Dedifferentiated amniotic fluid mesenchymal stem cell (primary cell): Measurements from ENCODE around the gene ZBTB16.

Experiments used
- DNase-seq: peaks from one replicate; pipeline ENCODE4 v3.0.0-alpha.2; 2016; ENCODE audit errors: extremely low spot score

The ZBTB16 gene

DNA sequence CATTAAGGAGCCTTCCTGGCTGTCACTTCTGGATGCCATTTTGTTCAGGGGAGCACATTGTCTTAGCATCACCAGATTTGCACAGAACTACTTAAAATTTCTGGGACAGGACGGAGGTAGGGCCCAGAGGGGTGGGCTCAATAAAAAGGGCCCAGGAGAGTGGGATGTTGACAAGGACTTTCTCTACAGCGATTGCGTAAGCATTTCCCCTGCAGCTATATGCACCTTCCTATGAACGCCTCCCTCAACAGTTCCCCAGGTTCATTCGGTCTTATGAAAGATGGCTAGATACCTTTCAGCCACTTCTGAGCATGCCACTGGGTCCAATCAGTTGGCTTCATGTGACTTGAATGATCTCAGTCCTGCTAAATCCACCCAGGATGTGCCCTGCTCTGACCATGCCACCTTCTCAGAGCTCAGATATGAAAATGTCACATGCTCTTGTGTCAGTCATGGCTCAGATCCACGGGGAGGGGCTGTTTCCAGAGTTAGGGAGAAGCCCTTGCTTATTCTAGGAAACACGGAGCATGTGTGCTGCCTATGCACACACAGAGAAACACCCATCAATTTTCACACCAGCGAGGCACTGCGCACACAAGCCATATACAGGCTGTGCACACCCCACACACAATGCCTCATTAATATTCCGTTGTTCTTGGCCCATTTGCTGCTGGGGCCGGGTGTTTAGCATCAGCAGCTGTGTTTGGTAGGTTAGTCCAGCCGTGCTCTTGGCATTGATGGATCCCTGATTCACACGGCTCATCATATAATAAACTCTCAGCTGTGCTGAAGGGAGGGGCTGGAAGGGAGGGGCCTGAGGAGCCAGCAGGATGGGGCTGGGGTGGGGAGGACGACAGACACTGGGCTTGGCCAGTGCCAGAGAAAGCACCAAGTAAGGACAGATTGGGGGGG is 184.2 kb downstream of the ZBTB16 start:
- DNase-seq, result no peak

- no peak for DNase-seq
Observed at GRCh38 chr11:114244726-114245394, 185.3 kb downstream of the ZBTB16 start.

DNA sequence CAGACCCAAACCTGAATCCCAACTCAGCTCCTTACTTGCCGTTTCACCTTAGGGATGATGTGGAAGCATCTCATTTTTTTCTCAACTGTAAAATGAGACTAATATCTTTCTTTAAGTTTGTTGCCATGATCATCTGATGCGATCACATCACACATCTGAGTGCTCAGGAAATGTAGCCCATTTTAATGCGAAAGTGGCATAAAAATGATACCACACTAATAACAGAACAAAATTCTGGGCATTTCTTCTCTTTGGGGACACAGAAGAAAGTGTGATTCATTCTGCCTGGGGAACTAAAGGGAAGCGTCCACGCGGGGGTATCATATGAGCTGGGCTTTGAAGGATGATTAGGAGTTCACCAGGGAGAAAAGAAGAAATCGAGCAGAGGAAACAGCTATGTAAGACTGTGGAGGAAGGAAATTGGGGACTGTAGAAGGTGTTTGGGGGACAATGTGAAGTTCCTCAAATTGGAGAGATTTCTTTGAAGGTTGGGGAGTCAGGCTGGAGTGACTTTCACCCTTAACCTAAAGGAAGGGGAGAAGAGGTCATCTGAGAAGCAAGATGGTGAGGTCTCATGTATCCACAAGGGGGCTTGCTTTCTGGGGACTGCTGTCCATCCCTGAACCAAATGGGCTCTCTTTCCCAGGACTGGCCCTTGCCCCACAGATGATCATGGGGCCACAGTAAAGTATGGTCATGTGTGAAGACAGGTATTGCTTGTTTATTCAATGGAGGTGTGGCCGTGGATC is 187.0 kb downstream of the ZBTB16 start:
- no peak for DNase-seq

GRCh38 chr11:114247070-114247789 is 187.7 kb downstream of the ZBTB16 start:
- DNase-seq, result no peak

DNA sequence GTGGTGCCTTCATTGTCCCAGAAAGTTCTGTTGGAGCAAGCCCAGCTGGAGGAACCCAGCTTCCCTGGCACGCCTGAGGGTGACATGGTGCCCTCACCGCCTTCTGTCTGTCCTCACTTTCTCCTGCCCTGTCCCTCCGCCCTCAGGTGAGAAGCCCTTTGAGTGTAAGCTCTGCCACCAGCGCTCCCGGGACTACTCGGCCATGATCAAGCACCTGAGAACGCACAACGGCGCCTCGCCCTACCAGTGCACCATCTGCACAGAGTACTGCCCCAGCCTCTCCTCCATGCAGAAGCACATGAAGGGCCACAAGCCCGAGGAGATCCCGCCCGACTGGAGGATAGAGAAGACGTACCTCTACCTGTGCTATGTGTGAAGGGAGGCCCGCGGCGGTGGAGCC is 190.7 kb downstream of the ZBTB16 start:
- DNase-seq, result no peak

GRCh38 chr11:114250993-114251814 is 191.7 kb downstream of the ZBTB16 start:
- DNase-seq, result no peak

GRCh38 chr11:114251815-114252337 is 192.4 kb downstream of the ZBTB16 start:
- DNase-seq, result no peak

DNA sequence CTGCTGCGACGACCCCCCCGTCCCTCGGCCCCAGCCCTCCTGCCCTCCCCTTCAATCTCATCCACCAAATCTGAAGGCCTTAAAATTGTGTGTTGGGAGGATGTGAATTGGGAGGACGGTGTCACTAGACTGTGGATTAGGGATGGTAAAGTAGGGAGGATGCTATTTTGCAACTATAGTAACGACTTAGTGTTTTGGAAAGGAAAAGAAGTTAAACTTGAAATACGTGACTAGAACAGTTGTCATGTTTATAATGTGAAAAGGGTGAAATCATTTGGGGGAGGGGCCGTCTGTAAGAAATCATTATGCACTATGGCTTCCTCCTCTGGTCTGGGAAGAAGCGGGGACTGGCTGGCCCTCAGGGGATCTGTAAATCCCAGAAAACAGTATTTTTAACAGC is 193.3 kb downstream of the ZBTB16 start:
- no peak for DNase-seq

DNA sequence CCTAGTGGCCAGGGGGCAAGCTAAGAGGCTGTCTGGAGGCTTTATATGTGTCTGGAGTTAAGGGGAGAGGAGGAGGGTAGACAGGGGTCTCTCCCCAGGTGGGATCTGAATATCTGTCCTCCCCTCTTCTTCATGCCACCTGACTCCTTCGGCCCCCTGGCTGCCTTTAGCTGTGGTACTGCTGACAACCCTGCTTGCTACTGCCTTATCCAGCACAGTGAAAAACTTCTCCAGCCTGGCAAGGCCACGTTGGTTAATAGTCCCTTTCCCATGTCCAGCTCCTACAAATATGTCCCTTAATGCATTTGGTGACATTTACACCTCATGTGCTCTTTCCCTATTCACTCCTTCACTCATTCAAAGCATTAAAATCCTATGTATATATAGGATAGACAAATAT is 194.3 kb downstream of the ZBTB16 start:
- no peak for DNase-seq

DNA sequence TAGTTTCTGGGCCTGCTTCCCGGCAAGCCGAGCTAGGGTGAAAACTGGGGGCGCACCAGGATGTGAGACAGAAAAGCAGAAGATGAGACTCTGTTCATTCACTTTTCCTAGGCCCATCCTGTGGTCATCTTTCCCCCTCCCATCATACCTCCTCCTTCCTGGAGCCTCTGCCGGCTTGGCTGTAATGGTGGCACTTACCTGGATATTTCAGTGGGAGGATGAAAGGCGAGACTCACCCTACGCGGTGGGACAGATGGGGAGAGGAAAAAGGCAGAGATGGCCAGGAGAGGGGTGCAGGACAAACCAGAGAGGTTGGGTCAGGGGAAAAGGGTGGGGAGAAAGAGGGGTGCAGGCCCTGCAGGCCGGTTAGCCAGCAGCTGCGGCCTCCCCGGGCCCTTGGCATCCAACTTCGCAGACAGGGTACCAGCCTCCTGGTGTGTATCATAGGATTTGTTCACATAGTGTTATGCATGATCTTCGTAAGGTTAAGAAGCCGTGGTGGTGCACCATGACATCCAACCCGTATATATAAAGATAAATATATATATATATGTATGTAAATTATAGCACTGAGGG is 195.1 kb downstream of the ZBTB16 start:
- DNase-seq, result no peak

GRCh38 chr11:114255289-114255688 is 195.8 kb downstream of the ZBTB16 start:
- no peak for DNase-seq

GRCh38 chr11:114256176-114256966 is 196.9 kb downstream of the ZBTB16 start:
- DNase-seq, result no peak

DNA sequence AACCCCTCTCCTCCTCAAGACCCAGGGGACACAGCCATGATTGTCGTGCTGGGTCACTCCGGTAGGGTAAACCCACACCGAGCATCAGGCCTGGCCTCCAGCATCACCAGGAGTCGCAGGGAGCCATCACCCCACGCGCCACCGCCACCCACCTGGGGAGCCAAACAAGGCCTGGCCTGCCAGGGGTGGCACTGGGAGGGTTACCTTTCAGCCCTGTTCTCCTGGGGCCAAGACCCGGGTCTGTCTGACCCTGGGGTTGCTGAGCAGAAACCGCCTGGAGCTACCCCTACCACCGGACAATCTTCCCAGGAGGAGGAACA is 197.4 kb downstream of the ZBTB16 start:
- DNase-seq, result no peak

GRCh38 chr11:114257621-114258558 is 198.4 kb downstream of the ZBTB16 start:
- no peak for DNase-seq

- no peak for DNase-seq
Observed at GRCh38 chr11:114258696-114259095, 199.2 kb downstream of the ZBTB16 start.

DNA sequence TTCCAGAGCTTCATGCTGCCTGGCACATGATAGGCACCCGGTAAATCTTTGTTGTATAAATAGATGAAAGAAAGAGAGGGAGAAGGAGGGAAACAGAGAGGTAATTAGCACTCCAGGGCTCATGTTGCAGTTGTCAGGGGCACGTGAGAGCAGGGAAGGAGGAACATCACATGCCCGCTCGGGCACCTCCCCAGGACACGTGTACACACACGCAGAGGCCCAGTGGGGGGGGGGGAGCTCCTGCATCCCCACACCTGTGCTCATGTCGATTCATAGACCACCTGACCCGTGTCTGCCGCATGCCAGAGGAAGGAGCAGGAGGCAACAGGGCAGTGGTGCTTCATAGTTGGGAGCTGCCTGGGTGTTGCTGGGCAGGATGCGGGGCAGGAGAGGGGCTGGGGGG is 199.6 kb downstream of the ZBTB16 start:
- DNase-seq, result no peak

GRCh38 chr11:114259551-114259983 is 200.1 kb downstream of the ZBTB16 start:
- no peak for DNase-seq

- DNase-seq, result no peak
Observed at GRCh38 chr11:114260077-114260476, 200.6 kb downstream of the ZBTB16 start.
